Measurements from ENCODE around the gene PALD1. TPM values are rescaled to one million over a fixed set of nuclear protein-coding genes. Genes with fewer than 3 reads are reported as not detected.

PALD1 gene
- polyA plus RNA-seq, 3 donors, result 0.04 to 0.11 TPM; not detected in 1

DNA sequence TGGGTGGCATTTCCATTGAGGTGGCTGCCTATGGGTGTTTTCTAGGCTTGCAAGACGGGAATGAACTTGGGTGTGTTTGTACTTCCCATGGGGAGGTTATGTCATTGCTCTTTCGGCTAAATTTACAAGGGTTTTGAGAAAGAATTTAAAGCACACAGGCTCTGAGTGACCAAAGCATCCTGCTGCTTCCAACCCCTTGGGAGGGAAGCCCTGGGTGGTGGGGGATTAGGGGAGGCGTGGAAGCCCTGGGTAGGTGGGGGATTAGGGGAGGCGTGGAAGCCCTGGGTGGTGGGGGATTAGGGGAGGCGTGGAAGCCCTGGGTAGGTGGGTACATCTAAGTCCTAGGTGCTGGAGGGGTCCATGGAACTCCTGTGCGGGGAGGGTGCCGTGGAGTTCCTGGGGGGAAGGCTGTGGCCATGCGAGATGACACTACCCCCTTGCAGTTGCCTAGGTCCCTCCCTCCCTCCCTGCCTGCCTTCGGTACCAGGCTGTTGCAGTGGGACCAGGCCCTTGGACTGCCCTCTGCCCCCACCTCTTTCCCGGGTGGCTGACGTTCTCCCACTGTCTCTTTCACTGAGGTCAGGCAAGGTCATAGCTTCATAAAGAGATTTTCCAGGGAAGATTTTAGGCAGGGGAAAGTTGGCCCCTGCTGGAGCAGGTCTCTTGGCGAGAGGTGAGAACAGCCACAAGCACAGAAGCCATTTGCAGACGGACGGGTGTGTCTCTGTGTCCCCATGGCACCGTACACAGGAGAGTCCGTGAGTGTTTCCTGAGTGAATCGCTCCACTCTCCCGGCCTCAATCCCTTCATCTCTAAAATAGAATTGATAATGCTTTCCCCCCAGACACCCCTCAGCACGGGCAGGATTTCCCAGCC, 104.5 kb downstream of the PALD1 start:
- H3K9me3 ChIP-seq (replicated peaks in 1 of 2; ENCODE audit: control insufficient read depth in 1 of 2, insufficient read depth in 1 of 2, low read length in 2 of 2), result no peaks in the 10 kb centered on the region
- TF ChIP-seq, protein P1, sequence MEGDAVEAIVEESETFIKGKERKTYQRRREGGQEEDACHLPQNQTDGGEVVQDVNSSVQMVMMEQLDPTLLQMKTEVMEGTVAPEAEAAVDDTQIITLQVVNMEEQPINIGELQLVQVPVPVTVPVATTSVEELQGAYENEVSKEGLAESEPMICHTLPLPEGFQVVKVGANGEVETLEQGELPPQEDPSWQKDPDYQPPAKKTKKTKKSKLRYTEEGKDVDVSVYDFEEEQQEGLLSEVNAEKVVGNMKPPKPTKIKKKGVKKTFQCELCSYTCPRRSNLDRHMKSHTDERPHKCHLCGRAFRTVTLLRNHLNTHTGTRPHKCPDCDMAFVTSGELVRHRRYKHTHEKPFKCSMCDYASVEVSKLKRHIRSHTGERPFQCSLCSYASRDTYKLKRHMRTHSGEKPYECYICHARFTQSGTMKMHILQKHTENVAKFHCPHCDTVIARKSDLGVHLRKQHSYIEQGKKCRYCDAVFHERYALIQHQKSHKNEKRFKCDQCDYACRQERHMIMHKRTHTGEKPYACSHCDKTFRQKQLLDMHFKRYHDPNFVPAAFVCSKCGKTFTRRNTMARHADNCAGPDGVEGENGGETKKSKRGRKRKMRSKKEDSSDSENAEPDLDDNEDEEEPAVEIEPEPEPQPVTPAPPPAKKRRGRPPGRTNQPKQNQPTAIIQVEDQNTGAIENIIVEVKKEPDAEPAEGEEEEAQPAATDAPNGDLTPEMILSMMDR (IDR thresholded peaks at IDR 0.05), result no peak
- H3K9ac ChIP-seq (ENCODE audit: insufficient read depth, low read length, poor library complexity, severe bottlenecking), result no peak overlapping the region
- H3K27ac ChIP-seq (ENCODE audit: low read depth in 1 of 2, low read length in 2 of 2), result no peak overlapping the region
- H3K27me3 Mint-ChIP-seq (ENCODE audit: low read depth in 3 of 3), result peaks cover 0 to 8% (median 4%) of the 10 kb centered on the region in 3 donors
- H3K36me3 Mint-ChIP-seq, result no peaks in the 10 kb centered on the region
- H3K4me1 ChIP-seq (ENCODE audit: control insufficient read depth in 1 of 2, insufficient read depth in 2 of 2, low read length in 2 of 2), result peaks cover 6 to 20% of the 10 kb centered on the region in 2 donors
- peaks cover 28% of the 10 kb centered on the region for H3K4me1 Mint-ChIP-seq
- H3K27ac Mint-ChIP-seq, result no peak overlapping the region
- no peak overlapping the region for H3K4me2 ChIP-seq (replicated peaks; ENCODE audit: extremely low read depth, low read length, poor library complexity, severe bottlenecking)
- peaks cover 0 to 2% (median 0%) of the 10 kb centered on the region in 7 donors for H3K9me3 Mint-ChIP-seq
- H3K36me3 ChIP-seq (replicated peaks in 1 of 2; ENCODE audit: control insufficient read depth in 1 of 2, insufficient read depth in 2 of 2, low read length in 2 of 2), result no peaks in the 10 kb centered on the region
- no peaks in the 10 kb centered on the region for H3K79me2 ChIP-seq (ENCODE audit: insufficient read depth, low read length)
- intact Hi-C loops (cut with micrococcal nuclease), result no loop called here
- WGBS (ENCODE audit: insufficient coverage), result 91% methylated on average over 6 of the region's 19 CpGs
- H3K27me3 ChIP-seq (ENCODE audit: control insufficient read depth in 2 of 2, insufficient read depth in 2 of 2, low read length in 2 of 2), result no peaks in the 10 kb centered on the region
- H3K4me3 ChIP-seq (replicated peaks in 1 of 3; ENCODE audit: low read depth in 2 of 3, low read length in 3 of 3), result no peak overlapping the region
- no peak overlapping the region for H3K4me3 Mint-ChIP-seq
- H2AFZ ChIP-seq (ENCODE audit: insufficient read depth, low read depth, low read length, poor library complexity, severe bottlenecking), result no peak overlapping the region
- no peak for DNase-seq
- H4K20me1 ChIP-seq (ENCODE audit: insufficient read depth, low read length), result no peaks in the 10 kb centered on the region

DNA sequence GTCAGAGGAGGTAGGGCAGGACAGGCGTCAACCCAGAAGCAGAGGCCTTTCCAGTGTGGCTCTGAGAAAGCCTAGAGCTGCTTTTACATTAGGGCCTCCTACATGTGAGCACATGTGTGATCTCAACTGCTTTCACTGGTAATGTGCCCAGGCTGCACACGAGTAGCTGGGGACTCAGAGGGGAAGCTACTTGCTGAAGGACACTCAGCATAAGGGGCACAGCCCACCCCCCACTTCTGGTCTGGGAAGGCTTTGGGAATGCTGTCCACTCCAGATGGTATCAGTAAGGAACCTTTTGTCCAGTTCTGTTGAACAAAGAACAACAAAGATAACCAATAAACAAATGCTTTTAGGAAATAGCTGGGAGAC, 105.1 kb downstream of the PALD1 start:
- no peak overlapping the region for H3K4me2 ChIP-seq (replicated peaks; ENCODE audit: extremely low read depth, low read length, poor library complexity, severe bottlenecking)
- H3K36me3 ChIP-seq (replicated peaks in 1 of 2; ENCODE audit: control insufficient read depth in 1 of 2, insufficient read depth in 2 of 2, low read length in 2 of 2), result no peaks in the 10 kb centered on the region
- WGBS (ENCODE audit: insufficient coverage), result 83% methylated on average over 2 of the region's 2 CpGs
- no peak overlapping the region for H3K27ac ChIP-seq (ENCODE audit: low read depth in 1 of 2, low read length in 2 of 2)
- H3K9me3 ChIP-seq (replicated peaks in 1 of 2; ENCODE audit: control insufficient read depth in 1 of 2, insufficient read depth in 1 of 2, low read length in 2 of 2), result no peaks in the 10 kb centered on the region
- no peak for DNase-seq
- no peak overlapping the region for H3K27ac Mint-ChIP-seq
- peaks cover 0 to 2% (median 0%) of the 10 kb centered on the region in 7 donors for H3K9me3 Mint-ChIP-seq
- TF ChIP-seq, protein P1 (IDR thresholded peaks at IDR 0.05), result no peak
- no peaks in the 10 kb centered on the region for H4K20me1 ChIP-seq (ENCODE audit: insufficient read depth, low read length)
- intact Hi-C loops (cut with micrococcal nuclease), result no loop called here
- H3K27me3 ChIP-seq (ENCODE audit: control insufficient read depth in 2 of 2, insufficient read depth in 2 of 2, low read length in 2 of 2), result no peaks in the 10 kb centered on the region
- H2AFZ ChIP-seq (ENCODE audit: insufficient read depth, low read depth, low read length, poor library complexity, severe bottlenecking), result no peak overlapping the region
- peaks cover 22% of the 10 kb centered on the region for H3K4me1 Mint-ChIP-seq
- H3K4me3 Mint-ChIP-seq, result no peak overlapping the region
- no peaks in the 10 kb centered on the region for H3K36me3 Mint-ChIP-seq
- H3K9ac ChIP-seq (ENCODE audit: insufficient read depth, low read length, poor library complexity, severe bottlenecking), result no peak overlapping the region
- H3K79me2 ChIP-seq (ENCODE audit: insufficient read depth, low read length), result no peaks in the 10 kb centered on the region
- H3K27me3 Mint-ChIP-seq (ENCODE audit: low read depth in 3 of 3), result peaks cover 0 to 8% (median 6%) of the 10 kb centered on the region in 3 donors
- H3K4me3 ChIP-seq (replicated peaks in 1 of 3; ENCODE audit: low read depth in 2 of 3, low read length in 3 of 3), result no peak overlapping the region
- peaks cover 0 to 14% of the 10 kb centered on the region in 2 donors for H3K4me1 ChIP-seq (ENCODE audit: control insufficient read depth in 1 of 2, insufficient read depth in 2 of 2, low read length in 2 of 2)
